Thymus (tissue), 11 donors: ENCODE measurements around the gene LETM1. TPM values are rescaled to one million over a fixed set of nuclear protein-coding genes. Genes with fewer than 3 reads are reported as not detected.

Source experiments
- DNase-seq, 9 donors: peaks; one replicate each; pipeline ENCODE4 v3.0.0-alpha.2; 2013; ENCODE audit warnings: low spot score in 9 of 9, low read depth in 6 of 9, missing footprints in 1 of 9
- H3K27ac ChIP-seq, 2 donors: one replicate each; pipeline ENCODE4 v1.5.1; 2013; ENCODE audit warnings: control low read depth in 1 of 2, low read depth in 1 of 2, low read length in 1 of 2, mild to moderate bottlenecking in 1 of 2, moderate library complexity in 1 of 2
- H3K27me3 ChIP-seq, 2 donors: one replicate each; pipeline ENCODE4 v1.5.1; 2013; ENCODE audit warnings: low read length in 1 of 2; ENCODE audit not compliant: control insufficient read depth in 2 of 2, insufficient read depth in 1 of 2
- H3K36me3 ChIP-seq, 2 donors: one replicate each; pipeline ENCODE4 v1.5.1; 2013; ENCODE audit warnings: low read length in 1 of 2, mild to moderate bottlenecking in 1 of 2, moderate library complexity in 1 of 2; ENCODE audit not compliant: control insufficient read depth in 2 of 2, insufficient read depth in 2 of 2
- H3K4me1 ChIP-seq, 2 donors: one replicate each; pipeline ENCODE4 v1.5.1; 2013; ENCODE audit warnings: low read length in 2 of 2; ENCODE audit not compliant: control insufficient read depth in 2 of 2, insufficient read depth in 2 of 2
- H3K4me3 ChIP-seq, 2 donors: one replicate each; pipeline ENCODE4 v1.5.1; 2013; ENCODE audit warnings: low read length in 2 of 2, control low read depth in 1 of 2, mild to moderate bottlenecking in 1 of 2
- H3K9me3 ChIP-seq, 2 donors: one replicate each; pipeline ENCODE4 v1.5.1; 2013; ENCODE audit warnings: low read length in 1 of 2, mild to moderate bottlenecking in 1 of 2; ENCODE audit not compliant: control insufficient read depth in 2 of 2, insufficient read depth in 1 of 2
- WGBS: extraction: QIAGEN DNeasy Blood & Tissue Kit; methylation state at CpG from one replicate; pipeline ENCODE4 v1.1.7; 2013; 5-methylcytosine and 5-hydroxymethylcytosine counted together
- polyA plus RNA-seq: library from polyadenylated mRNA; stranded (reverse); fragments of 200-250 nt; gene quantifications from one replicate; pipeline ENCODE4 v1.2.3, GENCODE V29; 2013
- total RNA-seq: library from RNA; stranded (reverse); fragments of 120-200 nt; gene quantifications from one replicate; pipeline ENCODE4 v1.2.4, GENCODE V29; 2013
- donor health status: healthy.

Gene LETM1
- total and polyA plus RNA-seq, 2 donors = 16.8 to 68.3 TPM

DNA sequence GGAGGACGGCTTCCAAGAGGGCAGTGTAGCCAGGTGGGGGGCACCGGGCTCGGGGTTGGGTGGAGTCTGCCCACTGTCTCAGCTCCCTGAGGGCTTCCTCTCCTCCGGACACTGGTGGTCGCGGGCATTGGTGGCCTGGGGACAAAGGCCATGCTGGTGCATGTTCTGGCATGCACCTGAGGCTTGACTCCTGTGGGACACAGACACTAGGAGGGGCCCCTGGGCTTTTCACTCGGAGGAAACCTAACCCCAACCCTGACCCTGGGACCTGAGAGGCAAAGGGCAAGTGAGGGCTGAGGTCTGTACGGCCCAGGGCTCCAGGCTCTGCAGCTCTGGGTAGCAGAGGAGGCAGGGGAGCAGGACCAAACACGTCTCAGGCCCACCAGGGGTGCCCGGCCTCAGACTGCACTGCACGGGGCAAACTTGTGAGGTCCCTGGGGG is 85.1 kb downstream of the LETM1 start:
- no peak overlapping the region for H3K27ac ChIP-seq
- H3K4me1 ChIP-seq = peaks cover 5 to 60% of the 10 kb centered on the region in 2 donors
- 91% methylated on average over 11 of the region's 11 CpGs for WGBS
- no peaks in the 10 kb centered on the region for H3K36me3 ChIP-seq
- H3K4me3 ChIP-seq = no peak overlapping the region
- H3K9me3 ChIP-seq = peaks cover 0 to 7% of the 10 kb centered on the region in 2 donors
- DNase-seq = no peak
- peaks cover 36 to 56% of the 10 kb centered on the region in 2 donors for H3K27me3 ChIP-seq

DNA sequence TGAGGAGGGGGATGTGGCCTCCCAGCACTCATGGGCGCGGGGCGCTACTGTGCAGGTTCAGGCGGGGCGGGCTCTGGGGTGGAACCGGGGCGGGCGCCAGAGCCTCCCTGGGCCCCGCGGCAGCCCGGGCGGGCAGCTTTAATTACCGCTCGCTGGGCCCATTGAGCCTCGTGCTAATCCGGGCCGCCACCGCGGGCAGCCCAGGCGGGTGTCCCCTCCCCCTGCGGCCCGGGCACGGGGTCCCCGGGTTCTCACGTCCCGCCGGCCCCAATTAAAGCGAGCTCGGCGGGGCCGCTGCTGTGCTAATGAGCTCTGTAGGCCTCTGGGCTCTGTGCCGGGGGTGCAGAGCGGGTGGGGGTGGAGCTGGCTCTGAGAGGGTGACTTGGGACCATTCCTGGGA is 85.7 kb downstream of the LETM1 start:
- Histone ChIP-seq H3K27ac (no peak overlapping the region), H3K4me1 (peaks cover 5 to 55% of the 10 kb centered on the region in 2 donors), H3K4me3 (no peak overlapping the region), H3K36me3 (no peaks in the 10 kb centered on the region), H3K27me3 (peaks cover 42 to 62% of the 10 kb centered on the region in 2 donors), H3K9me3 (peaks cover 0 to 4% of the 10 kb centered on the region in 2 donors)
- DNase-seq = no peak
- WGBS = 84% methylated on average over 33 of the region's 33 CpGs

DNA sequence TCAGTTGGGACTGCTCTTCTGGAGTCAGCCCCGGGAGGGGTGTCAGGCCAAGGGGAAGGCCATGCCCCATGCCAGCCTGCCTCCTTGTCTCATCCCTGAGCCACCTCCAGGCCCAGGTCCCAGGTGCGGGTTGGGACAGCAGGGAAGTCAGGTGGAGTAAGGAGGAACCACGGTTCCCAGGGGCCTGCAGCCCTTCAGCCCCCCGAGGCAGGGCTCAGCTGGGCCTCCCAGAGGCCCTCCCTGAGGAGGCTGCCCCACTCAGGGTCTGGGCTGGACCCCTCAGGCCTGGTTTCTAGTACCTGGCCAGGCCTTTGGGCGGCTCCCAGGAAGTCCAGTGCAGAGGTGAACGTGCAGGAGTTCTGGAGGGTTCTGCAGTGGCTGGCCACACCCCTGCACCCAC is 86.3 kb downstream of the LETM1 start:
- peaks cover 5 to 55% of the 10 kb centered on the region in 2 donors for H3K4me1 ChIP-seq

DNA sequence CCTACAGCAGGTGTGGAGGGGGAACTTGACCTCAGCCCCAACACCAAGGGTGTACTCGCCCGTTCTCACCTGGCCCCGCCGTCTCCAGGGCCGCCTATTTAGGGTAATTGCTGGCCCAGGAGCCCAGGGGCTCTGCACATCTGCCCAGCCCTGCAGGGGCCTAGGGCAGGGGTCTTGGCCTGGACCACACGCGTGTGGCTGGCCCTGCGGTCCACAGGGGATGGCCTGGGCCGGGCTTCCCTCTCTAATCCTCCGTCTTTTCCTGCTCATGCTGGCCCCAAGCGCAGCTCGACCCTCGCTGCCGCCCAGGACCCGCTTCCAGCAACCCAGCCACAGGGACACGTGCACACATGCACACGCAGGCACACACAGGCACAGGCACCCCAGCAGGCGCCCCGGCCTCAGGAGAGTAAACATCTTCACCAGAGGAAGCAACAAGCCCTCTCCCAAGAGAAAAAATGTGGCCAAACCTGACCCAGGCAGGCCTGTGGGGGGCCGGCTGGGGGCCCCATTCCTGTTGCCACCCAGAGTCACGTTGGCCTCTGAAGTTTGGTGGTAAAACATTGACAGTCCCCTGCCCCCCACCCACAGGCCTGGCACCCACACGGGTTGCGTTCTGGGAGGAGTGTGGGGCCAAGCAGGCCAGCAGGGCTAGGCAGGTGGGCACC is 87.5 kb downstream of the LETM1 start:
- 58% methylated on average over 23 of the region's 23 CpGs for WGBS
- H3K27ac ChIP-seq = no peak overlapping the region
- no peak for DNase-seq
- peaks cover 57 to 79% of the 10 kb centered on the region in 2 donors for H3K27me3 ChIP-seq
- no peaks in the 10 kb centered on the region for H3K36me3 ChIP-seq
- peaks cover 0 to 4% of the 10 kb centered on the region in 2 donors for H3K9me3 ChIP-seq
- no peak overlapping the region for H3K4me3 ChIP-seq
- H3K4me1 ChIP-seq = peaks cover 5 to 55% of the 10 kb centered on the region in 2 donors

More for the DNA sequence above, 86.3 kb downstream of the LETM1 start:
- no peak overlapping the region for H3K27ac ChIP-seq
- 89% methylated on average over 6 of the region's 6 CpGs for WGBS
- H3K9me3 ChIP-seq = peaks cover 0 to 4% of the 10 kb centered on the region in 2 donors
- no peak for DNase-seq
- no peak overlapping the region for H3K4me3 ChIP-seq
- H3K36me3 ChIP-seq = no peaks in the 10 kb centered on the region
- peaks cover 48 to 67% of the 10 kb centered on the region in 2 donors for H3K27me3 ChIP-seq

DNA sequence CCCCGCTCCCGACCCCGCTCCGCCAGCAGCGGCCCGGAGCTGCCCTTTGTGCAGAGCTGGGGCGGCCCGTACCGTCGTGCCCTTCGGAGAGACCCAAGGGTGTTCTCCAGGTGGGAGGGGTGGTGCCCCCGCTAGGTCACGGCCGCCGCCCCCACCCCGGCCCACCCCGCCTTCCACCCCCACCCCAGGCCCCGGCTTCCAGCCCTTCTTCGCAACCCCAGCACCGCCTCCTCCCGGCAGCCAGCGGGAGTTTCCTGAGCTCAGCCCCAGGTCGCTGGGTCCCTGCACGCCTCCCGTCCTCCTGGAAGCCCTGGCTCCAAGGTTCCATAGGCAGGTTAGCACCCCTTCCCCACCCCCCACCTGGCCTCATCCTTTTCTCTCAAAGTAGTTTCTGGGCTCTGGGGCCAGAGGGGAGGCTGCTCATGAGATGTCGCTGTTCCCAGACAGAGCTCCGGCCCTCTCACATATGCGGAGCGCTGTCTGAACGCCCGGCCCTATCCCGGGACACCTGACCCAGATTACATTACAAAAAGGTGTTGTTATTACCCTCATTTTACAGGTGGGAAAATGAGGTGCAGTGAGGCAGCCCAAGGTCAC is 88.1 kb downstream of the LETM1 start:
- Histone ChIP-seq H3K36me3 (no peaks in the 10 kb centered on the region), H3K27me3 (peaks cover 63 to 85% of the 10 kb centered on the region in 2 donors), H3K4me3 (peak overlapping the region in 1 of 2 donors; percentile 50), H3K9me3 (peaks cover 0 to 4% of the 10 kb centered on the region in 2 donors), H3K27ac (no peak overlapping the region), H3K4me1 (peaks cover 5 to 51% of the 10 kb centered on the region in 2 donors)
- DNase-seq = no peak
- 31% methylated on average over 32 of the region's 32 CpGs for WGBS

DNA sequence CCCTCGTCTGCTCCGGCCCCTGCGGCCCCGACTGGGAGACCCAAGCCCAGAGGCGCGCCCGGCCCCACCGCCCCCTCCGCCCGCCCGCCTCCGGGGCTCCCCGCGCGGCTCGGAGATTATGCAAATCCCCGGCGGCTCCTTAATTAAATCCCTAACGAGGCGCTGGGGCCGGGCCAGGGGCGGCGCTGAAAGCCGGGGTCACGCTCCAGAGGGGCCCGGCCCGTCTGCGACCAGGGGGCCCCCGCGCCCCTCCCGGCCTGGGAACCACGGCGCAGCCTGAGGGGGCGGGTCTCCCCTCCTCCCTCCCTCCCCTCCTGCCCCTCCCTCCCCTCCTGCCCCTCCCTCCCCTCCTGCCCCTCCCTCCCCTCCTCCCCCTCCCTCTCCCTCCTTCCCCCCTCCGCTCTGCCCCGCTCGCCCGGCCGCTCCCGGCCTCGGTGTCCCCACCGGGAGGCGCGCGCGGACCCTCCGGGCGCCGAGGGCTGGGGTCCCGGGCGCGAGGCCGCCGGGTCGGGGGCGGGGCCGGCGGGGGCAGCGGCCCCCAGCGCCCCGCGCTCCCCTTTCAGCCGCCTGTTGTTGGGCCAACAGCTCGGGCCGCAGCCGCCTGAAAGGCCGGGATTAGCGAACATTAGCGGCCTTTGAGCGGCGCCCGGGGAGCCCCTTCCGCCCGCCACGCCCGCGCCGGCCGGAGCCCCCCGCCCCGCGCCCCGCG is 88.7 kb downstream of the LETM1 start:
- H3K4me3 ChIP-seq = peak overlapping the region in 1 of 2 donors; percentile 50
- H3K36me3 ChIP-seq = no peaks in the 10 kb centered on the region
- no peak for DNase-seq
- peaks cover 69 to 92% of the 10 kb centered on the region in 2 donors for H3K27me3 ChIP-seq
- 5% methylated on average over 81 of the region's 84 CpGs for WGBS
- H3K4me1 ChIP-seq = peaks cover 5 to 44% of the 10 kb centered on the region in 2 donors
- peaks cover 2 to 4% of the 10 kb centered on the region in 2 donors for H3K9me3 ChIP-seq
- no peak overlapping the region for H3K27ac ChIP-seq

DNA sequence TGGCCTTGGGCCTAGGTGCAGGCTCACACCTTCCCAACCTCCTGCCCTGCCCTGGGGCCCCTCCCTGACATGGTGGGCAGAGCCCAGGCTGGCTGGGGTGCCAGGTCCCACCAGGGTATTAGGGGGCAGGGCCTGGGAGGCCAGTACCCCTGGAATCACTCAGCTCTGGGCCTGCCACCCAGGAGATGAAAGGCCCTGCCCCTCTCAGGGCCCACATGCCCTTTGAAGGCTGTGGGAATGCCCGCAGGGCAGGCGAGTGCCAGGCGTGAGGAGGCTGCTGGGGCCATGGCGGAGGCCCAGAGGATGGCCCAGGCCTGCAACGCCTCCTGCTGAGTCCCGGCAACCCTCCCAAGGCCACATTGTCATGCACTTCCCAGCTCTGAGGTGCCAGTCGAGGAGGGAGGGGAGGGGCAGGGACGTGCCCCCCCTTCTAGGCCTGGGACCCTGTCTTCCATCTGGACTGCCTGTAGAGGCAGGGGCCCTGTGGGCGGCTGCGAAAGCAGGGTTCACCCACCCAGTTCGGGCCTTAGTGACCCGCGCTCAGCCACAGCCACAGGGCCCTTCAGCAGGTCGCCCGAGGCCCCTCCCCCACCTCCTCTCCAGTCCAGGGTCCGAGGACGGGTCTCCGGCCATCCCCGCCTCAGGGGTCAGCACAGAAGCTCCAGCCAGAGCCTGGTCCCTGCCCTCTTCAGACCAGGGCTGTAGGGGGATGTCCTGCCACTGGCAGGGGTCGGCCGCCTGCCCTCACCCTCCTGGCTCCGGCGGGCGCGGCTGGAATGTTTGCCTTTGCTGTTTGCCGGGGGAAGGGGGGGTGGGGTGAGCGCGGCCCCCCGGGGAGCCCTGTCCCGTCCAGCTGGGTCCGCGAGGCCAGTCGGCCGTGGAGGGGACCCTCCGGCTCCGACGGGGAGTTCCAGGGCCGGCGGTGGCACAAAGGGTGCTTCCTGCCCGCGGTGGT is 89.6 kb downstream of the LETM1 start:
- Histone ChIP-seq H3K27me3 (peaks cover 74 to 95% of the 10 kb centered on the region in 2 donors), H3K27ac (no peak overlapping the region), H3K4me1 (peaks cover 1 to 36% of the 10 kb centered on the region in 2 donors), H3K9me3 (peaks cover 2 to 4% of the 10 kb centered on the region in 2 donors), H3K36me3 (no peaks in the 10 kb centered on the region), H3K4me3 (no peak overlapping the region)
- 79% methylated on average over 41 of the region's 41 CpGs for WGBS
- no peak for DNase-seq

DNA sequence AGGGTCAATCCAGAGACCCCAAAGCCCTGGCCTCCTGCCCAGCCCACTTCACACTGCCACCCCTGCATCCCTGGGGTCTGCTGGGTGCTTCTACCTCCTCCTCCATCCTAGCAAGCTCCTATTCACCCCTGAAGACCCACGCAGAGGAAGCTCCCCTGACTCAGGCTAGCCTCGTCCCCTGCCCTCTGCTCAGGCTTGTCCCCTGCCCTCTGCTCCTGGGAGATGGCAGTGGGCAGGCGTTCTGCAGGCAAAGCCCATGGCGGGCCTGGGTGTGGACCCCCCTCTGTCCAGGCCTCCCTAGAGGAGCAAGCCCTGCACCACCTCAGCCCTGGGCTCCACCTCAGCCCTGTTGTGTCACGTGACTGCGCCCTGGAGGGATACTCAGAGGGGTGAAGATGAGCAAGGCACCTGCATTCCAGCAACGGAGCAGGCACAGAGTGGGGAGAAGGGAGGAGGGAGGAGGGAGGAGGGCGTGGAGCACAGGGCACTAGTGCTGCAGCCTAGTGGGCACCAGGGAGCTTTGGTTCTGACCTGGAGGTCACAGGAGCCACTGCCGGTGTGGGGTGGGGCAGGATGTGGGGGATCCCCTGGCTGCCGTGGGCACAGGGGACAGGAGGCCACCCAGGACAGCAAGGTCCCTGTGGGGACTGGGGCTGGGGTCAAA is 90.4 kb downstream of the LETM1 start:
- no peak overlapping the region for H3K27ac ChIP-seq
- no peak overlapping the region for H3K4me3 ChIP-seq
- no peaks in the 10 kb centered on the region for H3K36me3 ChIP-seq
- WGBS = 91% methylated on average over 10 of the region's 10 CpGs
- no peak for DNase-seq
- peaks cover 0 to 27% of the 10 kb centered on the region in 2 donors for H3K4me1 ChIP-seq
- H3K27me3 ChIP-seq = peaks cover 74 to 87% of the 10 kb centered on the region in 2 donors
- peaks cover 2 to 4% of the 10 kb centered on the region in 2 donors for H3K9me3 ChIP-seq
